HG03280 (cell line): Measurements from ENCODE around the gene VIL1.

Experiments used
- ATAC-seq: cut with Tn5 transposase; IDR thresholded peaks from one replicate; pipeline ENCODE4 v1.9.1; 2021; ENCODE audit warnings: mild to moderate bottlenecking, moderate library complexity; ENCODE audit not compliant: unreplicated experiment

The VIL1 gene

DNA sequence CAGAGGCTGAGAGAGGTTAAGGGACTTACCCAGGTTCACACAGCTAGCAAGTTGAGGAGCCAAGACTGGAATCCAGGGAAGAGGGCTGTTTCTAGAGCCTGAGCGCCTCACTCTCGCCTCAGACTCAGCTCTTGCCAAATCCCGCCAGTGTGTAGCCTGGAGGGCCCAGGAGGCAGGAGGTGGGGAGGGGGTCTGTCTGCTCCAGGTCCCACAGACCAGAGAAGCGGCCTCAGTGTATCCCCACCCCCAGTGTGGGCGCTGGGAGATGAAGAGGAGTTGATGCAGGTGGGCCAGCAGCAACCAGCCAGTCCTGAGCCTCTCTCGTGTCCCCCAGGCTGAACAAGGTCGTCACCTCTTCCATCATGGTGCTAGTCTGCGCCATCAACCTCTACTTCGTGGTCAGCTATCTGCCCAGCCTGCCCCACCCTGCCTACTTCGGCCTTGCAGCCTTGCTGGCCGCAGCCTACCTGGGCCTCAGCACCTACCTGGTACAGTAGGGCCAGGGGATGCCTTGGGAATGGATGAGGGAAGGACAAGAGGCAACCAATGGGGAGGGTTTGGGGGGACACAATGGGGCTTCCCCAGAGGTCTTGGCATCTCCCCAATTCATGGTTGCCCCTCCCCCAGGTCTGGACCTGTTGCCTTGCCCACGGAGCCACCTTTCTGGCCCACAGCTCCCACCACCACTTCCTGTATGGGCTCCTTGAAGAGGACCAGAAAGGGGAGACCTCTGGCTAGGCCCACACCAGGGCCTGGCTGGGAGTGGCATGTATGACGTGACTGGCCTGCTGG is 24.4 kb upstream of the VIL1 start:
- ATAC-seq = no peak

DNA sequence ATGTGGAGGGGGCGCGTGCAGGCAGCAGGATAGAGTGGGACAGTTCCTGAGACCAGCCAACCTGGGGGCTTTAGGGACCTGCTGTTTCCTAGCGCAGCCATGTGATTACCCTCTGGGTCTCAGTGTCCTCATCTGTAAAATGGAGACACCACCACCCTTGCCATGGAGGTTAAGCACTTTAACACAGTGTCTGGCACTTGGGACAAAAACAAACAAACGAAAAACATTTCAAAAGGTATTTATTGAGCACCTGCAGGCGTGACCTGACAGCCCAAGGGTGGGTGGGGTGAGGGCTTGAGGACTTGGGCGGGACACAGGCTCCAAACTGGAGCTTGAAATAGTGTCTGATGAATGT is 23.9 kb upstream of the VIL1 start:
- ATAC-seq = no peak

DNA sequence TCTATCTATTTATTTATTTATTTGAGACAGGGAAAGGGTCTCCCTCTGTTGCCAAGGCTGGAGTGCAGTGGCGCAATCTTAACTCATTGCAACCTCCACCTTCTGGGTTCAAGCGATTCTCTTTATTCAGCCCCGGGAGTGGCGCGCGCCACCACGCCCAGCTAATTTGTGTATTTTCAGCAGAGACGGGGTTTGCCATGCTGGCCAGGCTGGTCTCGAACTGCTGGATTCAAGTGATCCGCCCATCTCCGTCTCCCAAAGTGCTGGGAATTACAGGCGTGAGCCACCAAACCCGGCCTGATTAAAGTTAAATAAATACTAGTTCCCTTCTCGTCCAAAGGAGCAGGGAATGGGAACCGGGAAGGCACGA is 23.5 kb upstream of the VIL1 start:
- ATAC-seq = no peak

DNA sequence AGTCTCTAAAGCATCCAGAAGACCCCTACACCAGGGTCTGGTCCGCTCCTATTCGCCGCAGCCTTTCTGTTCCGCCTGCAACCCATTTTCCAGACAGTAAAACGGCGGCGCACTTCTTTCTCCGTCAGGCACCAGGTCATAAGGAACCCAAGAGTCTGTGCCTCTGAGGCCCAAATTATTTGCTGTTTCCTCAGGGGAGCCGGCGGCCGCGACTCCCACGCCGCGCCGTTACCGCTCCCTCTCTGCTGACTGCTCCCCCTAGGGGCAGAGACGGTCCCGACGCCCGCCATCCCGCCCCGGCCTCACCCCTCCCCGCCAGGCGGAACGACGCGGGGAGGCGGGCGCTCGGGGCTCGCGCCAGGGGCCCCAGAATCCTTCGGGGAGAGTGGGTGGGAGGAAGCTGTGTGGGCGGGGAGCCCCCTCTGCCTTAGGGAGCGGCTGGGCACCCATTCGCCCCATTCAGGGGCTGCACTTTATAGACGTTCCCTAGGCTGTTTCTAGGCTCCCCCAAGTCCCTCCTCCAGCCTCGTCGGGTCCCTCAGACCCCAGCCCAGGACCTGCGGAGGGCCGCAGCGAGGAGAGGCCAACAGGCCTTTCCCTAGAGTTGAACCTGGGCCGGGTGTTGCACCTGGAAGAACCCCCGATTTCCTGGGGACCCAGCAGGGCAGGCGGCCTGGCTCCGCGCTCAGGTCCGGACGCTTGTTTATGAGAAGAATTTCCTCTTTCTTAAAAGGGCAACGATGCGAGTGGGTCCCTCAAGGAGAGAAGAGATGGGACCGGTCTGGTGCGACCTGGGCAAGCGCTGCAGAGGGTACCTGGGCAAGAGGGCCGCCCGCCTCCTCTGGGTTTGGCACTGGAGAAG is 22.9 kb upstream of the VIL1 start:
- ATAC-seq = peak; percentile 56

DNA sequence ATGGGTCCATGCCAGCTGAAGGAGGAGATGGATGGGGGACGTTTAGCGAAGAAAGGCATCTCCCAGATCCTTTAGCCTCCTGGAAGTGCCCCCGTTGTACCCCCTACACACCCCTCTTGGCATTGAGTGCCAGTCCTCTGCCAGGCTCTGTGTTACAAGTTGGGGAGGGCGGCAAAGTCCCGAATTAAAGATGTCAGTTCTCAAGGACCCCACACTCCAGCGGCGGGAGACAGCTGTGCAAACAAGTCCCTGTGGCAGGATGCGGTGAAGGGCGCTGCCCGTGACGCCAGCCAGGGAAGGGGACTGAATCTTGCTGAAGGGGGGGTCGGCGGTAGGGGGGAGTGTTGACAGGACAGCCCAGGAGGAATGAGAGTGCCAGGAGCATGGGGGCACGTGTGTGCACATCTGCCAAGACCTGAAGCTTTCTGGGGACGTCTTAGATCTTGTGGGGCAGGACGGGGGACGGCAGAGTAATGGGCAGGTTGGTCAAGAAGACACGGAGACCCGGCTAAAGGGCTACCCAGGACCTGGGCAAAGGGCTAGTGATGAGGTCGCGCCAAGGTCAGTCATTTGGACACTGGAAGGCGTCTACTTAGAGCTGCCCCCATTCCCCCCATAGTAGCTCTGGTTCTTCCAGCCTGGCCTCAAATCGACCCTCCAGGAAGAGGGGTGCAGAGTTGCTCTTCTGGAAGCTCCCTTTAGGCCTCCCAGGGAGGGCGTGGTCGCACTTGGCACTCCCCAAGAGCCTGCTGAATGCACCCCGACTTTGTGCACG is 22.0 kb upstream of the VIL1 start:
- no peak for ATAC-seq

- ATAC-seq = no peak
Observed at GRCh38 chr2:218397463-218397819, 21.5 kb upstream of the VIL1 start.

GRCh38 chr2:218397820-218398436 is 21.0 kb upstream of the VIL1 start:
- no peak for ATAC-seq

DNA sequence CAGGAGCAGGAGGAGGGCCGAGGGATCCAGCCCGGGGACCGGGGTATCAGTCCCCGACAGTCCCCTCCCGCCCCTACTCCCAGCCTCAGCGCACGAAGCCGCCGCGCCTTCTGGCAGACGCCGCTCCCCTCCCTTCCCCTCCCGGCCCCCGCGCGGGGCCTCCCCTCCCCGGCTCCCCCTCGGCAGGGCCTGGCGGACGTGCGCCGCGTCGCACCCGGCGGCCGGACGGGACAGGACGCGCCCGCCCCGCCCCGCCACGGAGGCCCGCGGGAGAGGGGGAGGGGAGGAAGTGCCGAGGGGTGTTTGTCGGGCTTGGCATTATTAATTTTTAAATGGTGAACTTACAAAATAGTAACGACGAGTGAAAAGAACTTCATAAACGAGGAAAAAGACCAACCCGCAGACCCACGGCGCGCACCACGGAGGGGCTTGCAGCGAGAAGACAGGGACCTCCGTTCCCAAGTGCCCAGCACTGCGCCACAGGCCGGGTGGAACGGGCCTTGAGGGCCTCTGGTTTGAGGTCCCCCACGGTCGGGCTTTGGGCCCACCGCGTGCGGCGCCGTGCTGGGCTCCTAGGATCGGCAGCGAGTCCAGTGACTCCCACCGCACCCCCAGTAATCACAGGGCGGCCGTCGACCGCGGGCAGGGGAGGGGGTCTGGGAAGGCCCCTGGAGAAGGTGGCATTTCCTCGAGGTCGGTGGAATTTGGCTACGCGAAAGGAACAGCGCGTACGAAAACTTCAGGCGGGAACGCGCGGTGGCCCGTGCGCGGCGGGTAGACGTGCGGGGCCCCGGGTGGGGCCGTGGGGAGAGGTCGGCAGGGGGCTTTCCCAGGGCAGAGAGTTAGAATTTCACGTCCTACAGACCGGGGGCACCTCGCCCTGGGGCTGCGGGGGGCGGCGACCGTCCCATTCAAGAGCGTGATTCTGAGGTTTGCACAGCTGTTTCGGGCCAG is 20.2 kb upstream of the VIL1 start:
- ATAC-seq = peak; percentile 24

DNA sequence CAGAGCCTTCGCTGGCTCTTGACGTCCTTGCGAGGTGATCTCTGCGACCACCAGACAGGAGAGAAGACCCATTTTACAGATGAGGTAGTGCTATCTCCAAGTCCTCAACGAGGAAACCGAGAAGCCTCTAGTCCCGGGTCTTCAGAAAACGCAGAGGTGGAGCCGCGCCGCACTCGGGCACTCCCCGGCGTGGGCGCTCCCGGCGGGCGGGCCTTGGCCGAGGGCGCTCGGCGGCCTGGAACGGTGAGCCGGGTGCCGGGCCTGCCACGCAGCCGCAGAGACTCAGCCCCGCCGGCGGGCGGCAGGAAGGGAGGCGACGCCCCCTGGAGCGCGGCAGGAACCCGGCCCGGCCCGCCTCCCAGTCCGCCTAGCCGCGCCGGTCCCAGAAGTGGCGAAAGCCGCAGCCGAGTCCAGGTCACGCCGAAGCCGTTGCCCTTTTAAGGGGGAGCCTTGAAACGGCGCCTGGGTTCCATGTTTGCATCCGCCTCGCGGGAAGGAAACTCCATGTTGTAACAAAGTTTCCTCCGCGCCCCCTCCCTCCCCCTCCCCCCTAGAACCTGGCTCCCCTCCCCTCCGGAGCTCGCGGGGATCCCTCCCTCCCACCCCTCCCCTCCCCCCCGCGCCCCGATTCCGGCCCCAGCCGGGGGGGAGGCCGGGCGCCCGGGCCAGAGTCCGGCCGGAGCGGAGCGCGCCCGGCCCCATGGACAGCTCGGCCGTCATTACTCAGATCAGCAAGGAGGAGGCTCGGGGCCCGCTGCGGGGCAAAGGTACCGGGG is 19.3 kb upstream of the VIL1 start, which contains the start of gene CTDSP1:
Gene CTDSP1 (plus strand): TSS at position 478 of the 776 bp plus-strand sequence. CDS start 223 bp downstream, at position 701.
- peak; percentile 41 for ATAC-seq

DNA sequence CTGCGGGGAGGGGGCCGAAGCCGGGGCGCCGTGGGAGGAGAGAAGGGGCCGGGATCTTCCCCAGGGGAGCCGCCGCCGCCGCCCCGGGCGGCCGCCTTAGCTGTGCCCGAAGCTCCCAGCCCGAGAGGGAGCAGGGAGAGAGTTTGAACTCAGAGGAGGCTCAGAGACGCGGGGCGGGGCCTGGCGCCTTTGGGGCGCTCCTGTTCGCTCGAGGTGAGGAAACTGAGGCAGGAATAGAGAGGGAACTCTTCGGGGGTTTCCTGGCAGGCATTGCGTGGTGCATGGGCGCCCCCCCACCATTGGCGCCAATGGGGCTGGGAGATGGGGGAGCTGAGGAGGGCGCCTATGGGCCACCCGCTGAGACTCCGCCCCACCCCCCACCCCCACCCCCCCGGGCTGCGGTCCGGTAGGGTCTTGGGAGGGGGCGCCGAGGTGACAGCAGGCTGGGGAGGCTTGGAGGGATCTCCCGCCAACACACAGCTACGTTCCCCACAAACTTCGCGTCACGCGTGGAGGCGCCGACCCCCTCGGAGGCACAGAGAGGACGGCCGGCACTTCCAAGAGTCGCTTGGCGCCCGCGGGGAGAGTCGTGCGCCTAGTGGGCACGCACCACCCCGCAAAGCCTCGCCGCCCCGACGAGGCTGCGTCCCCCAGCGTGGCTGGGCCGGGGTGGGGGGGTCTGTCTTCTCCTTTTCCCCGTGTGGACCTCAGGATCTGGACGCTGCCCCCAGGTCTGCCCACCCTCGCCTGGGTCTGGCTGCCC is 18.6 kb upstream of the VIL1 start:
- no peak for ATAC-seq

GRCh38 chr2:218400930-218401881 is 17.7 kb upstream of the VIL1 start:
- no peak for ATAC-seq

GRCh38 chr2:218401890-218402289 is 17.0 kb upstream of the VIL1 start:
- no peak for ATAC-seq

GRCh38 chr2:218402491-218402901 is 16.4 kb upstream of the VIL1 start:
- no peak for ATAC-seq

- no peak for ATAC-seq
Observed at GRCh38 chr2:218402911-218403411, 16.0 kb upstream of the VIL1 start.

DNA sequence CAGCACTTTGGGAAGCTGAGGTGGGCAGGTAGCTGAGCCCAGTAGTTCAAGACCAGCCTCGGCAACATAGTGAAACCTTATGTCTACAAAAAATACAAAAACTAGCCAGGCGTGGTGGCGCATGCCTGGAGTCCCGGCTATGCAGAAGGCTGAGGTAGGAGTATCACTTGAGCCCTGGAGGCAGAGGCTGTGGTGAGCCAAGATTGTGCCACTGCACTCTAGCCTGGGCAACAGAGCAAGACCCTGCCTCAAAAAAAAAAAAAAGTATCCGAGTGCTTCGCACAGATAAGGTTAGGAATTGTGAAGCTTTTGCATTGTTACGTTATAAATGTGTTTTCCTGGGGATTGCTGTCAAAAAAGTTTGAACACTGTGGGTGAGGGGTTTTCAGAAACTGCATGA is 15.1 kb upstream of the VIL1 start:
- ATAC-seq = no peak

DNA sequence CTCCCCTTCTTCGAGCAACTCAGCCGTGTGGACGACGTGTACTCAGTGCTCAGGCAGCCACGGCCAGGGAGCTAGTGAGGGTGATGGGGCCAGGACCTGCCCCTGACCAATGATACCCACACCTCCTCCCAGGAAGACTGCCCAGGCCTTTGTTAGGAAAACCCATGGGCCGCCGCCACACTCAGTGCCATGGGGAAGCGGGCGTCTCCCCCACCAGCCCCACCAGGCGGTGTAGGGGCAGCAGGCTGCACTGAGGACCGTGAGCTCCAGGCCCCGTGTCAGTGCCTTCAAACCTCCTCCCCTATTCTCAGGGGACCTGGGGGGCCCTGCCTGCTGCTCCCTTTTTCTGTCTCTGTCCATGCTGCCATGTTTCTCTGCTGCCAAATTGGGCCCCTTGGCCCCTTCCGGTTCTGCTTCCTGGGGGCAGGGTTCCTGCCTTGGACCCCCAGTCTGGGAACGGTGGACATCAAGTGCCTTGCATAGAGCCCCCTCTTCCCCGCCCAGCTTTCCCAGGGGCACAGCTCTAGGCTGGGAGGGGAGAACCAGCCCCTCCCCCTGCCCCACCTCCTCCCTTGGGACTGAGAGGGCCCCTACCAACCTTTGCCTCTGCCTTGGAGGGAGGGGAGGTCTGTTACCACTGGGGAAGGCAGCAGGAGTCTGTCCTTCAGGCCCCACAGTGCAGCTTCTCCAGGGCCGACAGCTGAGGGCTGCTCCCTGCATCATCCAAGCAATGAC is 14.4 kb upstream of the VIL1 start:
- no peak for ATAC-seq
